NK-92 treated with Interleukin-12 subunit alpha and Interleukin-12 subunit beta, amount 100 ng/mL, for 24 hours (cell line): ENCODE data around the gene TNKS2.
"Not testable (repeated sequence)": the region's sequence is repeated elsewhere in the genome, so short reads cannot be mapped to it uniquely, and the experiment has no call there.

Source experiments
- DNase-seq: peaks from one replicate; lab custom pipeline; 2025; lab: John Stamatoyannopoulos, UW

The TNKS2 gene

GRCh38 chr10:91797874-91798648 lies at the start of gene TNKS2:
Gene TNKS2, plus strand, starts transcription at chr10:91798426. Its CDS starts 265 bp downstream, at chr10:91798691.
- DNase-seq, result peak; percentile 90

- not testable (repeated sequence) for DNase-seq
Measured at GRCh38 chr10:91749592-91749991, 48.6 kb upstream of the TNKS2 start.

- DNase-seq, result no peak
Measured at GRCh38 chr10:91756286-91756685, 41.9 kb upstream of the TNKS2 start.

GRCh38 chr10:91758303-91759146 lies 39.7 kb upstream of the TNKS2 start:
- DNase-seq, result no peak

GRCh38 chr10:91759581-91759986 lies 38.6 kb upstream of the TNKS2 start:
- DNase-seq, result no peak

- no peak for DNase-seq
Measured at GRCh38 chr10:91761721-91762120, 36.5 kb upstream of the TNKS2 start.

GRCh38 chr10:91762878-91763277 lies 35.3 kb upstream of the TNKS2 start:
- no peak for DNase-seq

- DNase-seq, result no peak
Measured at GRCh38 chr10:91766676-91767075, 31.6 kb upstream of the TNKS2 start.

- no peak for DNase-seq
Measured at GRCh38 chr10:91768123-91768522, 30.1 kb upstream of the TNKS2 start.

GRCh38 chr10:91771907-91772306 lies 26.3 kb upstream of the TNKS2 start:
- no peak for DNase-seq

GRCh38 chr10:91772461-91772860 lies 25.8 kb upstream of the TNKS2 start:
- DNase-seq, result no peak

- DNase-seq, result no peak
Measured at GRCh38 chr10:91772869-91773268, 25.4 kb upstream of the TNKS2 start.

GRCh38 chr10:91774571-91774970 lies 23.7 kb upstream of the TNKS2 start:
- no peak for DNase-seq

- no peak for DNase-seq
Measured at GRCh38 chr10:91775731-91776130, 22.5 kb upstream of the TNKS2 start.

- no peak for DNase-seq
Measured at GRCh38 chr10:91776266-91776665, 22.0 kb upstream of the TNKS2 start.

GRCh38 chr10:91778485-91778884 lies 19.7 kb upstream of the TNKS2 start:
- DNase-seq, result no peak

GRCh38 chr10:91779011-91779605 lies 19.1 kb upstream of the TNKS2 start:
- no peak for DNase-seq

- DNase-seq, result no peak
Measured at GRCh38 chr10:91782539-91782938, 15.7 kb upstream of the TNKS2 start.

- no peak for DNase-seq
Measured at GRCh38 chr10:91785830-91786229, 12.4 kb upstream of the TNKS2 start.

- no peak for DNase-seq
Measured at GRCh38 chr10:91787258-91787657, 11.0 kb upstream of the TNKS2 start.

- DNase-seq, result no peak
Measured at GRCh38 chr10:91787810-91788209, 10.4 kb upstream of the TNKS2 start.

GRCh38 chr10:91788527-91788926 lies 9.7 kb upstream of the TNKS2 start:
- DNase-seq, result no peak
